ENCODE results near the gene KRT84.

GRCh38 chr12:52415870-52416750 lies 30.7 kb upstream of the KRT84 start:
- no peak for TF ChIP-seq POLR2A (IDR thresholded peaks at IDR 0.05)
- TF ChIP-seq, protein P1, sequence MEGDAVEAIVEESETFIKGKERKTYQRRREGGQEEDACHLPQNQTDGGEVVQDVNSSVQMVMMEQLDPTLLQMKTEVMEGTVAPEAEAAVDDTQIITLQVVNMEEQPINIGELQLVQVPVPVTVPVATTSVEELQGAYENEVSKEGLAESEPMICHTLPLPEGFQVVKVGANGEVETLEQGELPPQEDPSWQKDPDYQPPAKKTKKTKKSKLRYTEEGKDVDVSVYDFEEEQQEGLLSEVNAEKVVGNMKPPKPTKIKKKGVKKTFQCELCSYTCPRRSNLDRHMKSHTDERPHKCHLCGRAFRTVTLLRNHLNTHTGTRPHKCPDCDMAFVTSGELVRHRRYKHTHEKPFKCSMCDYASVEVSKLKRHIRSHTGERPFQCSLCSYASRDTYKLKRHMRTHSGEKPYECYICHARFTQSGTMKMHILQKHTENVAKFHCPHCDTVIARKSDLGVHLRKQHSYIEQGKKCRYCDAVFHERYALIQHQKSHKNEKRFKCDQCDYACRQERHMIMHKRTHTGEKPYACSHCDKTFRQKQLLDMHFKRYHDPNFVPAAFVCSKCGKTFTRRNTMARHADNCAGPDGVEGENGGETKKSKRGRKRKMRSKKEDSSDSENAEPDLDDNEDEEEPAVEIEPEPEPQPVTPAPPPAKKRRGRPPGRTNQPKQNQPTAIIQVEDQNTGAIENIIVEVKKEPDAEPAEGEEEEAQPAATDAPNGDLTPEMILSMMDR (IDR thresholded peaks at IDR 0.05) = no peak
